HEK293 (cell line): ENCODE results near the gene PRRT2.
A peak's percentile ranks its signal among the peaks of the same experiment; 100 is the strongest.
"Not testable (repeated sequence)": the region's sequence is repeated elsewhere in the genome, so short reads cannot be mapped to it uniquely, and the experiment has no call there.

Experiments used
- CTCF ChIA-PET: fragments of 350-600 bp; formaldehyde crosslinking; extraction: SDS; loops from one replicate; lab custom pipeline; 2021; ENCODE audit warnings: antibody characterized with exemption; lab: Yijun Ruan, JAX
- POLR2A ChIA-PET: fragments of 300-600 bp; formaldehyde crosslinking; extraction: SDS; loops from one replicate; lab custom pipeline; 2020; ENCODE audit warnings: antibody characterized with exemption, inconsistent platforms; lab: Yijun Ruan, JAX
- H3K27ac ChIP-seq: fragments of 200-500 bp; sonication (Bioruptor generic); 2 replicates; pipeline ENCODE4 v1.5.1; 2014; ENCODE audit warnings: low read depth, low read length, control low read depth, inconsistent platforms; ENCODE audit errors: extremely low read depth
- H3K36me3 ChIP-seq, 2 experiments: fragments of 200-500 bp in 1 of 2; sonication (Bioruptor generic) in 1 of 2; 1 replicate in 1 of 2; 2 replicates in 1 of 2; pipeline ENCODE4 v1.5.1; 2014 to 2017; ENCODE audit warnings: inconsistent platforms in 2 of 2, low read length in 2 of 2; ENCODE audit not compliant: control insufficient read depth in 2 of 2, insufficient read depth in 1 of 2
- H3K4me1 ChIP-seq: fragments of 200-500 bp; sonication (Bioruptor generic); 2 replicates; pipeline ENCODE4 v1.5.1; 2014; ENCODE audit warnings: mild to moderate bottlenecking, low read length, inconsistent platforms; ENCODE audit not compliant: control insufficient read depth, insufficient read depth
- H3K4me3 ChIP-seq: 2 replicates; pipeline ENCODE4 v1.5.1; 2011; ENCODE audit warnings: low read depth, mild to moderate bottlenecking, control low read depth, low read length, moderate library complexity
- H3K9me3 ChIP-seq: fragments of 200-500 bp; sonication (Bioruptor generic); 2 replicates; pipeline ENCODE4 v1.5.1; 2014; ENCODE audit warnings: low read depth, low read length, inconsistent platforms; ENCODE audit not compliant: control insufficient read depth, insufficient read depth
- EGR2 ChIP-seq: fragments of 450-650 bp; formaldehyde crosslinking; IDR thresholded peaks from 2 replicates; pipeline ENCODE4 v1.5.1; 2016; ENCODE audit warnings: low read depth, missing biosample characterization, missing genetic modification characterization
- HOXD13 ChIP-seq: sonication (generic); formaldehyde crosslinking; IDR thresholded peaks from 2 replicates; pipeline ENCODE4 v1.8.0; 2022; ENCODE audit warnings: missing genetic modification reagents, borderline replicate concordance
- OSR2 ChIP-seq: fragments of 450-650 bp; formaldehyde crosslinking; IDR thresholded peaks from 2 replicates; pipeline ENCODE4 v1.5.1; 2016; ENCODE audit warnings: missing biosample characterization, missing genetic modification characterization
- PRDM10 ChIP-seq: fragments of 450-650 bp; formaldehyde crosslinking; IDR thresholded peaks from 2 replicates; pipeline ENCODE4 v1.5.1; 2016; ENCODE audit warnings: missing biosample characterization, missing genetic modification characterization
- SP7 ChIP-seq: fragments of 450-650 bp; formaldehyde crosslinking; IDR thresholded peaks from 2 replicates; pipeline ENCODE4 v1.5.1; 2016; ENCODE audit warnings: missing biosample characterization, missing genetic modification characterization
- ZBTB17 ChIP-seq: fragments of 450-650 bp; formaldehyde crosslinking; IDR thresholded peaks from 2 replicates; pipeline ENCODE4 v1.5.1; 2016; ENCODE audit warnings: missing biosample characterization, missing genetic modification characterization
- ZFHX2 ChIP-seq: fragments of 450-650 bp; formaldehyde crosslinking; conservative IDR thresholded peaks from 2 replicates; pipeline ENCODE4 v1.5.1; 2016; ENCODE audit warnings: missing biosample characterization, missing genetic modification characterization
- ZNF398 ChIP-seq: fragments of 450-650 bp; formaldehyde crosslinking; IDR thresholded peaks from 2 replicates; pipeline ENCODE4 v1.5.1; 2017; ENCODE audit warnings: missing biosample characterization, missing genetic modification characterization
- ZNF488 ChIP-seq: fragments of 450-650 bp; formaldehyde crosslinking; IDR thresholded peaks from 2 replicates; pipeline ENCODE4 v1.5.1; 2016; ENCODE audit warnings: missing biosample characterization, missing genetic modification characterization
- ZNF529 ChIP-seq: fragments of 450-650 bp; formaldehyde crosslinking; IDR thresholded peaks from 2 replicates; pipeline ENCODE4 v1.5.1; 2017; ENCODE audit warnings: missing genetic modification characterization, missing biosample characterization; ENCODE audit not compliant: insufficient replicate concordance
- ZNF555 ChIP-seq: fragments of 450-650 bp; formaldehyde crosslinking; conservative IDR thresholded peaks from 2 replicates; pipeline ENCODE4 v1.5.1; 2017; ENCODE audit warnings: missing biosample characterization, mild to moderate bottlenecking, missing genetic modification characterization, inconsistent platforms
- ZNF558 ChIP-seq: fragments of 450-650 bp; formaldehyde crosslinking; IDR thresholded peaks from 2 replicates; pipeline ENCODE4 v1.5.1; 2016; ENCODE audit warnings: missing biosample characterization, missing genetic modification characterization
- ZNF585B ChIP-seq: fragments of 450-650 bp; formaldehyde crosslinking; IDR thresholded peaks from 2 replicates; pipeline ENCODE4 v1.5.1; 2016; ENCODE audit warnings: missing biosample characterization, missing genetic modification characterization
- ZNF600 ChIP-seq: fragments of 450-650 bp; formaldehyde crosslinking; IDR thresholded peaks from 2 replicates; pipeline ENCODE4 v1.5.1; 2016; ENCODE audit warnings: missing biosample characterization, missing genetic modification characterization
- ZNF624 ChIP-seq: fragments of 450-650 bp; formaldehyde crosslinking; IDR thresholded peaks from 2 replicates; pipeline ENCODE4 v1.5.1; 2017; ENCODE audit warnings: missing biosample characterization, missing genetic modification characterization

The PRRT2 gene

GRCh38 chr16:29769507-29769906 is 42.5 kb upstream of the PRRT2 start (continued):
- TF ChIP-seq ZNF624 (tag by site-specific recombination): no peak

GRCh38 chr16:29770250-29770929 is 41.6 kb upstream of the PRRT2 start:
- POLR2A ChIA-PET: interaction anchor here (1.0 kb wide), 1 partner anchor 34 kb away, joined by 4 read pairs; no protein-coding TSS in a partner anchor
- CTCF ChIA-PET: interaction anchor here (0.9 kb wide), 1 partner anchor 20 kb away, joined by 6 read pairs; no protein-coding TSS in a partner anchor
- Histone ChIP-seq H3K27ac (no peak overlapping the region), H3K4me3 (no peak overlapping the region), H3K9me3 (no peaks in the 10 kb centered on the region), H3K36me3 (no peaks in the 10 kb centered on the region), H3K4me1 (no peaks in the 10 kb centered on the region)
- TF ChIP-seq ZNF585B (tag by site-specific recombination) (no peak), ZNF555 (tag by site-specific recombination) (no peak), SP7 (tag by site-specific recombination) (peak; percentile 90), ZNF558 (no peak), ZNF398 (no peak), ZFHX2 (tag by site-specific recombination) (peak; percentile 86), HOXD13 (CRISPR knock-in tag) (no peak), ZNF488 (tag by site-specific recombination) (no peak), ZNF529 (tag by site-specific recombination) (no peak), PRDM10 (tag by site-specific recombination) (0 out of 2 replicates have a peak, but pooled peaks have one; percentile 9), OSR2 (tag by site-specific recombination) (0 out of 2 replicates have a peak, but pooled peaks have one; percentile 14), ZBTB17 (tag by site-specific recombination) (peak; percentile 28; the same call in 1 of the 2 replicates), EGR2 (peak; percentile 95)

- CTCF ChIA-PET: not testable (repeated sequence)
- TF ChIP-seq ZBTB17 (tag by site-specific recombination) (peak; percentile 48; the same call in 1 of the 2 replicates), ZNF600 (tag by site-specific recombination) (peak; percentile 47; the same call in 1 of the 2 replicates)
- POLR2A ChIA-PET: interaction anchor here (0.6 to 1.5 kb wide), 3 partner anchors 16 to 153 kb away, joined by 3 to 10 read pairs (median 4); partner anchors contain the start of gene KIF22
Observed at GRCh38 chr16:29772330-29772729, 39.7 kb upstream of the PRRT2 start.

More at GRCh38 chr16:29772330-29772729, 39.7 kb upstream of the PRRT2 start:
- H3K27ac ChIP-seq, H3K4me3 ChIP-seq, H3K4me1 ChIP-seq, H3K36me3 ChIP-seq, H3K9me3 ChIP-seq: not testable (repeated sequence)
